SK-N-SH treated with all-trans-retinoic acid at 6 μM for 48 hours (cell line): ENCODE measurements around the gene DIAPH3.

Experiments
- ATAC-seq: fragments of 200-7000 bp; cut with Tn5 transposase; 3 replicates; pipeline ENCODE4 v1.9.1; 2020; ENCODE audit warnings: mild to moderate bottlenecking, moderate library complexity
- ARNTL ChIP-seq: fragments of 450-650 bp; formaldehyde crosslinking; IDR thresholded peaks from 2 replicates; pipeline ENCODE4 v1.5.0; 2020; ENCODE audit warnings: low read depth, mild to moderate bottlenecking, moderate library complexity, borderline replicate concordance
- BACH2 ChIP-seq: fragments of 250-450 bp; sonication (Bioruptor Pico); IDR thresholded peaks from 2 replicates; pipeline ENCODE4 v1.9.0; 2021; ENCODE audit warnings: mild to moderate bottlenecking, borderline replicate concordance
- CSDC2 ChIP-seq: fragments of 250-450 bp; sonication (Bioruptor Pico); IDR thresholded peaks from 2 replicates; pipeline ENCODE4 v1.5.0; 2020; ENCODE audit warnings: mild to moderate bottlenecking, moderate library complexity
- ESRRG ChIP-seq: fragments of 250-450 bp; sonication (Bioruptor Pico); IDR thresholded peaks from 2 replicates; pipeline ENCODE4 v1.6.1; 2021; ENCODE audit warnings: mild to moderate bottlenecking
- GLIS3 ChIP-seq: fragments of 250-450 bp; sonication (Bioruptor Pico); IDR thresholded peaks from 2 replicates; pipeline ENCODE4 v1.5.0; 2020; ENCODE audit warnings: mild to moderate bottlenecking, moderate library complexity
- OSR1 ChIP-seq: fragments of 250-450 bp; sonication (Bioruptor Pico); IDR thresholded peaks from 2 replicates; pipeline ENCODE4 v1.8.0; 2022; ENCODE audit warnings: moderate library complexity, mild to moderate bottlenecking, inconsistent platforms
- PPARA ChIP-seq: fragments of 250-450 bp; sonication (Bioruptor Pico); IDR thresholded peaks from 2 replicates; pipeline ENCODE4 v1.5.0; 2020; ENCODE audit warnings: mild to moderate bottlenecking, borderline replicate concordance
- RARB ChIP-seq: fragments of 250-450 bp; sonication (Bioruptor Pico); IDR thresholded peaks from 2 replicates; pipeline ENCODE4 v1.8.0; 2021; ENCODE audit warnings: mild to moderate bottlenecking, moderate library complexity
- SNAI2 ChIP-seq: fragments of 250-450 bp; sonication (Bioruptor Pico); IDR thresholded peaks from 2 replicates; pipeline ENCODE4 v1.5.0; 2020; ENCODE audit warnings: mild to moderate bottlenecking, moderate library complexity
- TCF4 ChIP-seq: fragments of 250-450 bp; sonication (Bioruptor Pico); IDR thresholded peaks from 2 replicates; pipeline ENCODE4 v1.8.0; 2021; ENCODE audit warnings: mild to moderate bottlenecking, moderate library complexity, borderline replicate concordance
- TOX ChIP-seq: fragments of 250-450 bp; sonication (Bioruptor Pico); IDR thresholded peaks from 2 replicates; pipeline ENCODE4 v1.8.0; 2021; ENCODE audit warnings: mild to moderate bottlenecking, moderate library complexity, borderline replicate concordance
- ZC3H10 ChIP-seq: fragments of 250-450 bp; sonication (Bioruptor Pico); IDR thresholded peaks from 2 replicates; pipeline ENCODE4 v1.5.1; 2021; ENCODE audit warnings: mild to moderate bottlenecking, moderate library complexity
- ZFP3 ChIP-seq: fragments of 250-450 bp; sonication (Bioruptor Pico); IDR thresholded peaks from 2 replicates; pipeline ENCODE4 v1.5.0; 2020; ENCODE audit warnings: mild to moderate bottlenecking, moderate library complexity
- ZFP30 ChIP-seq: fragments of 450-650 bp; formaldehyde crosslinking; IDR thresholded peaks from 2 replicates; pipeline ENCODE4 v1.5.0; 2022; ENCODE audit warnings: mild to moderate bottlenecking, moderate library complexity
- ZNF565 ChIP-seq: fragments of 450-650 bp; formaldehyde crosslinking; conservative IDR thresholded peaks from 2 replicates; pipeline ENCODE4 v1.5.0; 2020; ENCODE audit warnings: low read depth, mild to moderate bottlenecking, moderate library complexity
- ZNF70 ChIP-seq: fragments of 450-650 bp; formaldehyde crosslinking; IDR thresholded peaks from 2 replicates; pipeline ENCODE4 v1.5.0; 2020; ENCODE audit warnings: mild to moderate bottlenecking, moderate library complexity
- ZNF8 ChIP-seq: fragments of 450-650 bp; formaldehyde crosslinking; IDR thresholded peaks from 2 replicates; pipeline ENCODE4 v1.5.0; 2020; ENCODE audit warnings: mild to moderate bottlenecking, moderate library complexity
- TF ChIP-seq, protein P1 (sequence below): fragments of 250-450 bp; sonication (Bioruptor Pico); IDR thresholded peaks from 2 replicates; pipeline ENCODE4 v1.5.1; 2020; ENCODE audit warnings: low read depth, mild to moderate bottlenecking, moderate library complexity
- TF ChIP-seq, protein P2 (sequence below): fragments of 250-450 bp; sonication (Bioruptor Pico); IDR thresholded peaks from 2 replicates; pipeline ENCODE4 v1.5.1; 2021; ENCODE audit warnings: mild to moderate bottlenecking, moderate library complexity
- TF ChIP-seq, protein P3 (sequence below): fragments of 250-450 bp; sonication (Bioruptor Pico); IDR thresholded peaks from 2 replicates; pipeline ENCODE4 v1.8.0; 2021; ENCODE audit warnings: low read depth, mild to moderate bottlenecking, moderate library complexity, borderline replicate concordance
- TF ChIP-seq, protein P4 (sequence below): fragments of 250-450 bp; sonication (Bioruptor Pico); IDR thresholded peaks from 2 replicates; pipeline ENCODE4 v1.8.0; 2020; ENCODE audit warnings: mild to moderate bottlenecking, moderate library complexity, borderline replicate concordance
- TF ChIP-seq, protein P5 (sequence below): fragments of 250-450 bp; sonication (Bioruptor Pico); IDR thresholded peaks from 2 replicates; pipeline ENCODE4 v1.5.0; 2020; ENCODE audit warnings: mild to moderate bottlenecking, moderate library complexity

The DIAPH3 gene

DNA sequence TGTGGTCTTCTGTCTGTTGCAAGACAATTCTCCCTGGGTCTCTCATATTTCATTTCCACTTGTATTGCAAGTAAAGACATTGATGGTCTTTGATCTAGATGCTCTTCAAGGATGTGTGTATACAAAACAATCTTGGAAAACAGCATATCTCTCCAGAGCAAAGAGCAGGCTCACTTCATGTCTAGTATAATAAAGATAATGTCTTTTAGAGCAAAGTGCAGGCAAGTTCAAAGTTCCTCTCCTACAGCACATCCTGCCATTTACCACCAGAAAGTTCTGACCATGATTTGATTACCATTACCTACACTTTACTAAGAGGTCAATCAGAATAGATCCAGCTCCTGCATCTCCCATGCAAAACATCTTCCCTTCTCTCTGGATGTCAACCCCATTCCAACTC lies 162.8 kb downstream of the DIAPH3 start:
- ATAC-seq: no peak
- TF ChIP-seq ARNTL (CRISPR knock-in tag) (no peak), ZC3H10 (CRISPR knock-in tag) (no peak), CSDC2 (CRISPR knock-in tag) (no peak), TCF4 (CRISPR knock-in tag) (no peak), ZFP3 (no peak), ZNF70 (CRISPR knock-in tag) (no peak), GLIS3 (no peak), SNAI2 (no peak), ZFP30 (no peak), BACH2 (no peak), ZNF565 (no peak), PPARA (CRISPR knock-in tag) (no peak)
- TF ChIP-seq, protein P1, sequence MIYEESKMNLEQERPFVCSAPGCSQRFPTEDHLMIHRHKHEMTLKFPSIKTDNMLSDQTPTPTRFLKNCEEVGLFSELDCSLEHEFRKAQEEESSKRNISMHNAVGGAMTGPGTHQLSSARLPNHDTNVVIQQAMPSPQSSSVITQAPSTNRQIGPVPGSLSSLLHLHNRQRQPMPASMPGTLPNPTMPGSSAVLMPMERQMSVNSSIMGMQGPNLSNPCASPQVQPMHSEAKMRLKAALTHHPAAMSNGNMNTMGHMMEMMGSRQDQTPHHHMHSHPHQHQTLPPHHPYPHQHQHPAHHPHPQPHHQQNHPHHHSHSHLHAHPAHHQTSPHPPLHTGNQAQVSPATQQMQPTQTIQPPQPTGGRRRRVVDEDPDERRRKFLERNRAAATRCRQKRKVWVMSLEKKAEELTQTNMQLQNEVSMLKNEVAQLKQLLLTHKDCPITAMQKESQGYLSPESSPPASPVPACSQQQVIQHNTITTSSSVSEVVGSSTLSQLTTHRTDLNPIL (CRISPR knock-in tag): no peak
- TF ChIP-seq, protein P2, sequence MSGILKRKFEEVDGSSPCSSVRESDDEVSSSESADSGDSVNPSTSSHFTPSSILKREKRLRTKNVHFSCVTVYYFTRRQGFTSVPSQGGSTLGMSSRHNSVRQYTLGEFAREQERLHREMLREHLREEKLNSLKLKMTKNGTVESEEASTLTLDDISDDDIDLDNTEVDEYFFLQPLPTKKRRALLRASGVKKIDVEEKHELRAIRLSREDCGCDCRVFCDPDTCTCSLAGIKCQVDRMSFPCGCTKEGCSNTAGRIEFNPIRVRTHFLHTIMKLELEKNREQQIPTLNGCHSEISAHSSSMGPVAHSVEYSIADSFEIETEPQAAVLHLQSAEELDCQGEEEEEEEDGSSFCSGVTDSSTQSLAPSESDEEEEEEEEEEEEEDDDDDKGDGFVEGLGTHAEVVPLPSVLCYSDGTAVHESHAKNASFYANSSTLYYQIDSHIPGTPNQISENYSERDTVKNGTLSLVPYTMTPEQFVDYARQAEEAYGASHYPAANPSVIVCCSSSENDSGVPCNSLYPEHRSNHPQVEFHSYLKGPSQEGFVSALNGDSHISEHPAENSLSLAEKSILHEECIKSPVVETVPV (CRISPR knock-in tag): no peak
- TF ChIP-seq, protein P3, sequence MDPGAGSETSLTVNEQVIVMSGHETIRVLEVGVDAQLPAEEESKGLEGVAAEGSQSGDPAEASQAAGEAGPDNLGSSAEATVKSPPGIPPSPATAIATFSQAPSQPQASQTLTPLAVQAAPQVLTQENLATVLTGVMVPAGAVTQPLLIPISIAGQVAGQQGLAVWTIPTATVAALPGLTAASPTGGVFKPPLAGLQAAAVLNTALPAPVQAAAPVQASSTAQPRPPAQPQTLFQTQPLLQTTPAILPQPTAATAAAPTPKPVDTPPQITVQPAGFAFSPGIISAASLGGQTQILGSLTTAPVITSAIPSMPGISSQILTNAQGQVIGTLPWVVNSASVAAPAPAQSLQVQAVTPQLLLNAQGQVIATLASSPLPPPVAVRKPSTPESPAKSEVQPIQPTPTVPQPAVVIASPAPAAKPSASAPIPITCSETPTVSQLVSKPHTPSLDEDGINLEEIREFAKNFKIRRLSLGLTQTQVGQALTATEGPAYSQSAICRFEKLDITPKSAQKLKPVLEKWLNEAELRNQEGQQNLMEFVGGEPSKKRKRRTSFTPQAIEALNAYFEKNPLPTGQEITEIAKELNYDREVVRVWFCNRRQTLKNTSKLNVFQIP: no peak

DNA sequence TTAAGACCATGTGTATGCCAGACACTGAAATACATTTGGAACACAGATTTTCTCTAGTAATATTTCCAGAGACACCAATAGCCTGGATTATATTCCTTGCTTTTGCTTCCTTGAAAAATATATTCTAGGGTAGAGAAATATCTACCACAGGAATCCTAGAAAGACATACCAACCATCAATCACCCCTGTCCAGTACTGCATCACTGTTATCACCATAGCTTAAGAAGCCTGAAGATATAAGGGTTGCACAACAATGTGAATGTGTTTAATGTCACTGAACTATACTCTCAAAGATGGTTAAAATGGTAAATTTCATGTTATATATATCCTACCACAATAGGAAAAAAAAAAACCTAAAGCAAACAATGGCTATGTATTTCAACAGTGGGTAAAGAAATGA lies 163.6 kb downstream of the DIAPH3 start:
- no peak for ATAC-seq
- TF ChIP-seq, protein P3: no peak
- TF ChIP-seq ZNF565 (no peak), ZNF8 (CRISPR knock-in tag) (no peak), GLIS3 (no peak), TOX (no peak), RARB (CRISPR knock-in tag) (no peak), ESRRG (no peak), ZNF70 (CRISPR knock-in tag) (no peak), ZC3H10 (CRISPR knock-in tag) (no peak), ZFP3 (no peak), BACH2 (no peak), OSR1 (CRISPR knock-in tag) (no peak), ZFP30 (no peak), PPARA (CRISPR knock-in tag) (no peak), ARNTL (CRISPR knock-in tag) (no peak)
- TF ChIP-seq, protein P4, sequence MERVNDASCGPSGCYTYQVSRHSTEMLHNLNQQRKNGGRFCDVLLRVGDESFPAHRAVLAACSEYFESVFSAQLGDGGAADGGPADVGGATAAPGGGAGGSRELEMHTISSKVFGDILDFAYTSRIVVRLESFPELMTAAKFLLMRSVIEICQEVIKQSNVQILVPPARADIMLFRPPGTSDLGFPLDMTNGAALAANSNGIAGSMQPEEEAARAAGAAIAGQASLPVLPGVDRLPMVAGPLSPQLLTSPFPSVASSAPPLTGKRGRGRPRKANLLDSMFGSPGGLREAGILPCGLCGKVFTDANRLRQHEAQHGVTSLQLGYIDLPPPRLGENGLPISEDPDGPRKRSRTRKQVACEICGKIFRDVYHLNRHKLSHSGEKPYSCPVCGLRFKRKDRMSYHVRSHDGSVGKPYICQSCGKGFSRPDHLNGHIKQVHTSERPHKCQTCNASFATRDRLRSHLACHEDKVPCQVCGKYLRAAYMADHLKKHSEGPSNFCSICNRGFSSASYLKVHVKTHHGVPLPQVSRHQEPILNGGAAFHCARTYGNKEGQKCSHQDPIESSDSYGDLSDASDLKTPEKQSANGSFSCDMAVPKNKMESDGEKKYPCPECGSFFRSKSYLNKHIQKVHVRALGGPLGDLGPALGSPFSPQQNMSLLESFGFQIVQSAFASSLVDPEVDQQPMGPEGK: no peak
- TF ChIP-seq, protein P1 (CRISPR knock-in tag): no peak
- TF ChIP-seq, protein P5, sequence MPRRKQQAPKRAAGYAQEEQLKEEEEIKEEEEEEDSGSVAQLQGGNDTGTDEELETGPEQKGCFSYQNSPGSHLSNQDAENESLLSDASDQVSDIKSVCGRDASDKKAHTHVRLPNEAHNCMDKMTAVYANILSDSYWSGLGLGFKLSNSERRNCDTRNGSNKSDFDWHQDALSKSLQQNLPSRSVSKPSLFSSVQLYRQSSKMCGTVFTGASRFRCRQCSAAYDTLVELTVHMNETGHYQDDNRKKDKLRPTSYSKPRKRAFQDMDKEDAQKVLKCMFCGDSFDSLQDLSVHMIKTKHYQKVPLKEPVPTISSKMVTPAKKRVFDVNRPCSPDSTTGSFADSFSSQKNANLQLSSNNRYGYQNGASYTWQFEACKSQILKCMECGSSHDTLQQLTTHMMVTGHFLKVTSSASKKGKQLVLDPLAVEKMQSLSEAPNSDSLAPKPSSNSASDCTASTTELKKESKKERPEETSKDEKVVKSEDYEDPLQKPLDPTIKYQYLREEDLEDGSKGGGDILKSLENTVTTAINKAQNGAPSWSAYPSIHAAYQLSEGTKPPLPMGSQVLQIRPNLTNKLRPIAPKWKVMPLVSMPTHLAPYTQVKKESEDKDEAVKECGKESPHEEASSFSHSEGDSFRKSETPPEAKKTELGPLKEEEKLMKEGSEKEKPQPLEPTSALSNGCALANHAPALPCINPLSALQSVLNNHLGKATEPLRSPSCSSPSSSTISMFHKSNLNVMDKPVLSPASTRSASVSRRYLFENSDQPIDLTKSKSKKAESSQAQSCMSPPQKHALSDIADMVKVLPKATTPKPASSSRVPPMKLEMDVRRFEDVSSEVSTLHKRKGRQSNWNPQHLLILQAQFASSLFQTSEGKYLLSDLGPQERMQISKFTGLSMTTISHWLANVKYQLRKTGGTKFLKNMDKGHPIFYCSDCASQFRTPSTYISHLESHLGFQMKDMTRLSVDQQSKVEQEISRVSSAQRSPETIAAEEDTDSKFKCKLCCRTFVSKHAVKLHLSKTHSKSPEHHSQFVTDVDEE (CRISPR knock-in tag): no peak
- TF ChIP-seq, protein P2 (CRISPR knock-in tag): no peak
